Kidney glomerular epithelial cell (primary cell): ENCODE data around the gene PGGT1B.

Source experiments
- DNase-seq: peaks from one replicate; lab custom pipeline; 2025; lab: John Stamatoyannopoulos, UW

The PGGT1B gene

GRCh38 chr5:115180165-115180709, 82.4 kb downstream of the PGGT1B start:
- DNase-seq = no peak

- DNase-seq = no peak
These were observed 83.1 kb downstream of the PGGT1B start for GRCh38 chr5:115179394-115180164.

- DNase-seq = no peak
These were observed 83.7 kb downstream of the PGGT1B start for GRCh38 chr5:115179030-115179393.

- DNase-seq = no peak
These were observed 91.7 kb downstream of the PGGT1B start for GRCh38 chr5:115170929-115171510.

GRCh38 chr5:115170134-115170928, 92.3 kb downstream of the PGGT1B start:
- peak; percentile 60 for DNase-seq

GRCh38 chr5:115169487-115170133, 93.1 kb downstream of the PGGT1B start, which contains the start of gene TRIM36:
Gene TRIM36, minus strand, starts transcription at chr5:115169908. Its CDS starts 274 bp downstream, at chr5:115169634.
- peak; percentile 86 for DNase-seq

- DNase-seq = no peak
These were observed 93.7 kb downstream of the PGGT1B start for GRCh38 chr5:115168829-115169486.

GRCh38 chr5:115166744-115167393, 95.8 kb downstream of the PGGT1B start:
- DNase-seq = no peak

GRCh38 chr5:115165790-115166189, 96.9 kb downstream of the PGGT1B start:
- DNase-seq = no peak

- no peak for DNase-seq
These were observed 101.7 kb downstream of the PGGT1B start for GRCh38 chr5:115160975-115161475.
